Thoracic aorta (tissue), 2 donors: ENCODE results near the gene NEK4. TPM values are rescaled to one million over a fixed set of nuclear protein-coding genes. Genes with fewer than 3 reads are reported as not detected.
"Not testable (repeated sequence)": the region's sequence is repeated elsewhere in the genome, so short reads cannot be mapped to it uniquely, and the experiment has no call there.

Source experiments
- ATAC-seq: fragments of 150-250 bp; one replicate; pipeline ENCODE4 v1.8.0; 2017; ENCODE audit warnings: low read depth; ENCODE audit not compliant: insufficient number of reproducible peaks, low FRiP score
- DNase-seq: peaks from one replicate; pipeline ENCODE4 v3.0.0-alpha.2; 2020; ENCODE audit warnings: low spot score
- H3K27ac ChIP-seq, 2 donors: fragments of 200-600 bp; sonication (generic); 1 replicate in 1 of 2; 2 replicates in 1 of 2; pipeline ENCODE4 v1.5.1; 2016; ENCODE audit warnings: mild to moderate bottlenecking in 2 of 2, moderate library complexity in 2 of 2
- H3K27me3 ChIP-seq: fragments of 200-600 bp; sonication (generic); replicated peaks from 2 replicates; pipeline ENCODE4 v1.6.0; 2016; ENCODE audit warnings: mild to moderate bottlenecking; ENCODE audit not compliant: insufficient read depth
- H3K36me3 ChIP-seq: fragments of 200-600 bp; sonication (generic); one replicate; pipeline ENCODE4 v1.5.1; 2016
- H3K4me1 ChIP-seq, 2 donors: fragments of 200-600 bp; sonication (generic); 1 replicate in 1 of 2; 2 replicates in 1 of 2; pipeline versions ENCODE4 v1.5.1 to v1.6.0; 2016; ENCODE audit warnings: low read depth in 2 of 2, mild to moderate bottlenecking in 1 of 2; ENCODE audit not compliant: control insufficient read depth in 1 of 2
- H3K4me3 ChIP-seq: fragments of 200-600 bp; sonication (generic); 2 replicates; pipeline ENCODE4 v1.5.1; 2016; ENCODE audit warnings: mild to moderate bottlenecking
- H3K9me3 ChIP-seq: fragments of 200-600 bp; sonication (generic); 2 replicates; pipeline ENCODE4 v1.5.1; 2016
- total RNA-seq, 2 donors: library from RNA; depleted of rRNA; stranded (reverse); fragments of >200 nt; gene quantifications; one replicate each; pipeline versions ENCODE4 v1.1.0 to v1.2.3, GENCODE V29; 2016
- TF ChIP-seq, protein P1 (sequence below): fragments of 200-600 bp; sonication (generic); IDR thresholded peaks from one replicate; pipeline ENCODE4 v1.5.1; 2019; ENCODE audit warnings: antibody characterized with exemption

NEK4 gene
- total RNA-seq, 2 donors from 2014 or later, result 17.5 to 24.4 TPM

DNA sequence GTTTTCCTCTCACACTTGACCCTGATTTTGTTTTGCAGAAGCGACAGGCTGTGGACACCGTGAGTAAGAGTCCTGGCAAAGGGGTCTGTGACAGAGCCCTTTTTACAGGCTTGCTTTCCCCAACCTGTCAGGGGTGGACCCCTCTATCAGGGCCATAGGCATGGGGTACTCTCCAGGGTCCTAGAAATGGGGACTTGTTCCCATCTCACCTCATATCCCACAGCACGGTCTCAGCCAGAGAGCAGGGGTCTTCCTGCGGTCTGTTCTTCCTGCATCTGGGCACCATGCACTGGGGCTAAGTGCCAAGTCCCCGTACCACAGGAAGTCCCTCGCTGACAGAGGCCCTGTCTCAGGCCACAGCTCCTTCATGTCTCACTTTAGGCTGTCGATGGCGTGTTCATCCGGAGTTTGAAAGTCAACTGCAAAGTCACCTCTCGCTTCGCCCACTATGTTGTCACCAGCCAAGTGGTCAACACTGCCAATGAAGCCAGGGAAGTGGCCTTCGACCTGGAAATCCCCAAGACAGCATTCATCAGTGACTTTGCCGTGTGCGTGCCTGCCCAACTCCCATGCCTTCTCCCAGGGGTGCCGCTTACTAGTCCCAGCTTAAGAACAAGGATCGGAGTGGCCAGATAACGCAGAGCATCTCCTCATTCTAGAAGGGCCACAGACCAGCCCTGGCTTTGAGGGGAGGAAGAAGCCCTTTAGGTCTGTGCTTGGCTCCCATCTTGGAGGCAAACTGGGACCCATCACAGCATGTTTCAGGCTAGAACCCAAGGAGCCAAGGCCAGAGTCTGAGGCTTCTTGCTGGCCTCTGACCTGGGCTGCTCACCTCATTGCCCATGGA is 7.4 kb upstream of the NEK4 start:
- TF ChIP-seq, protein P1, sequence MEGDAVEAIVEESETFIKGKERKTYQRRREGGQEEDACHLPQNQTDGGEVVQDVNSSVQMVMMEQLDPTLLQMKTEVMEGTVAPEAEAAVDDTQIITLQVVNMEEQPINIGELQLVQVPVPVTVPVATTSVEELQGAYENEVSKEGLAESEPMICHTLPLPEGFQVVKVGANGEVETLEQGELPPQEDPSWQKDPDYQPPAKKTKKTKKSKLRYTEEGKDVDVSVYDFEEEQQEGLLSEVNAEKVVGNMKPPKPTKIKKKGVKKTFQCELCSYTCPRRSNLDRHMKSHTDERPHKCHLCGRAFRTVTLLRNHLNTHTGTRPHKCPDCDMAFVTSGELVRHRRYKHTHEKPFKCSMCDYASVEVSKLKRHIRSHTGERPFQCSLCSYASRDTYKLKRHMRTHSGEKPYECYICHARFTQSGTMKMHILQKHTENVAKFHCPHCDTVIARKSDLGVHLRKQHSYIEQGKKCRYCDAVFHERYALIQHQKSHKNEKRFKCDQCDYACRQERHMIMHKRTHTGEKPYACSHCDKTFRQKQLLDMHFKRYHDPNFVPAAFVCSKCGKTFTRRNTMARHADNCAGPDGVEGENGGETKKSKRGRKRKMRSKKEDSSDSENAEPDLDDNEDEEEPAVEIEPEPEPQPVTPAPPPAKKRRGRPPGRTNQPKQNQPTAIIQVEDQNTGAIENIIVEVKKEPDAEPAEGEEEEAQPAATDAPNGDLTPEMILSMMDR, result no peak
- Histone ChIP-seq H3K9me3 (no peaks in the 10 kb centered on the region), H3K27ac (no peak overlapping the region), H3K4me1 (no peaks in the 10 kb centered on the region), H3K27me3 (no peaks in the 10 kb centered on the region), H3K36me3 (no peaks in the 10 kb centered on the region), H3K4me3 (no peak overlapping the region)
- ATAC-seq (no peak), DNase-seq (peak; percentile 0)

DNA sequence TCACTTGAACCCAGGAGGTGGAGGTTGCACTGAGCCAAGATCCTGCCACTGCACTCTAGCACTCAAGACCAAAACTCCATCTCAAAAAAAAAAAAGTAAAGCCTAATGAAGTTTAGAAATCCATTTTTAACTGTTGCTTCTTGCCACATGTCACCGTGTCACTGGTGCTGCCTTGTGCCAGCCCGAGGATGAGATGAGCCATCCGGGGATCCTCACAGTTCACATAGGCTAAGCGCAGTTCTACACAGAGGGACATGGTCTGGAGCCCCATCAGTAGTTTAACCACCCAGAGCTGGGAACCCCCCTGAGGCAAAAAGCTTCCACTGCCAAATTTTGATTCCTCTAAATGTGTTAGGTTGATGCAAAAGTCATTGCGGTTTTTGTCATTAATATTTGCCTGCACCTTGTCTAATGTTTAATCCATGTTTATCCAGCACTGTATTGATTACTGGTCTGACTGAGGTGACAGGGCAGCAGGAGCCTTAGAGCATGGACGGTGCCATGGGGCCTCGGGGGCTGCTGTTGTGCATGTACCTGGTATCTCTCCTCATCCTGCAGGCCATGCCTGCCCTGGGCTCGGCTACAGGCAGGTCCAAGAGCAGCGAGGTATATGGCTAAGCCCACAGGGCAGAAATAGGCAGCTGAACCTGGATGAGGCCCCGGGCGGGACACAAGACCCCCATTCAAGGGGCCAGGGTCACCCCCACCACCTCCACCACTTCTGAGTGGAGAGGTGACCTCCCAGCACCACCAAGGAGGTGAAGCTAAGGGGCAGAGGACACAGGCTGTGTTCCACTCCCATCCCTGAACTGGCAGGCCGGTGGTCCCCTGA is 6.6 kb upstream of the NEK4 start, which contains the start of gene ITIH1:
Gene ITIH1, plus strand, starts transcription at position 473 of the 832 bp plus-strand sequence. Its CDS starts 17 bp downstream, at position 490.
- Histone ChIP-seq H3K4me1 (no peaks in the 10 kb centered on the region), H3K9me3 (no peaks in the 10 kb centered on the region), H3K27me3 (no peaks in the 10 kb centered on the region), H3K36me3 (no peaks in the 10 kb centered on the region), H3K27ac (no peak within 1 kb of the TSS), H3K4me3 (no peak within 1 kb of the TSS)
- DNase-seq, result no peak
- TF ChIP-seq, protein P1, result no peak
- ATAC-seq, result no peak

DNA sequence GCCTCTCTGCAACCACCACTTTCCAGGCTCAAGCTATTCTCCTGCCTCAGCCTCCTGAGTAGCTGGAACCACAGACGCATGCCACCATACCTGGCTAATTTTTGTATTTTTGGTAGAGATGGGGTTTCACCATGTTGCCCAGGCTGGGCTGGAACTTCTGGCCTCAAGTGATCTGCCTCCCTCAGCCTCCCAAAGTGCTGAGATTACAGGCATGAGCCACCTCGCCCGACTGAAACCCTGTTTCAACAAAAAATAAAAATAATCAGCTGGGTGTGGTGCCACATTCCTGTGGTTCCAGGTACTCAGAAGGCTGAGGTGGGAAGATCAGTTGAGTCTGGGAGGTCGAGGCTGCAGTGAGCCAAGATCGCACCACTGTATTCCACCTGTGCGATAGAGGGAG is 5.7 kb upstream of the NEK4 start:
- not testable (repeated sequence) for ATAC-seq, H3K27ac ChIP-seq, H3K27me3 ChIP-seq, H3K4me3 ChIP-seq, H3K9me3 ChIP-seq, H3K36me3 ChIP-seq, H3K4me1 ChIP-seq, DNase-seq

DNA sequence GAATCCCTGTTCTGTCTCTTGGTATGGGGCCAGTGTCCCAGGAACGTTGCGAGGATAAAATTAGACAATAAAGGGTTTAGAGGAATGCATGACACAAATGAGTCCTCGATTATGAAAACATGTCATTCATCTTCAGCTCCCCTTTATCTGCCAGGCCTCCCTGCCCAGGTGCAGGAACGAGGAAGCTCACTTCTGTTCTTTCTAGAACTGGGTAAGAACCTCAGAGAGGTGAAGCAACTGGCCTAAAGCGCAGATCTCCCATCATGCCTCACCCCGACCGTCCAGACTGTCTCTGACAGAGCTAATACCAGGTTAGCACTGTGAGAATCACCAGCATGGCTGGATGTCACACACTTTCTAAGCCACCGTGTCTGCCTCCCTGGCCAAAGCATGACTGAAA is 5.1 kb upstream of the NEK4 start:
- no peak overlapping the region for H3K4me3 ChIP-seq
- H3K27ac ChIP-seq, result no peak overlapping the region
- peaks cover 0 to 6% of the 10 kb centered on the region in 2 donors for H3K4me1 ChIP-seq
- TF ChIP-seq, protein P1, result no peak
- H3K36me3 ChIP-seq, result no peaks in the 10 kb centered on the region
- DNase-seq (no peak), ATAC-seq (no peak)
- no peaks in the 10 kb centered on the region for H3K9me3 ChIP-seq
- no peaks in the 10 kb centered on the region for H3K27me3 ChIP-seq

DNA sequence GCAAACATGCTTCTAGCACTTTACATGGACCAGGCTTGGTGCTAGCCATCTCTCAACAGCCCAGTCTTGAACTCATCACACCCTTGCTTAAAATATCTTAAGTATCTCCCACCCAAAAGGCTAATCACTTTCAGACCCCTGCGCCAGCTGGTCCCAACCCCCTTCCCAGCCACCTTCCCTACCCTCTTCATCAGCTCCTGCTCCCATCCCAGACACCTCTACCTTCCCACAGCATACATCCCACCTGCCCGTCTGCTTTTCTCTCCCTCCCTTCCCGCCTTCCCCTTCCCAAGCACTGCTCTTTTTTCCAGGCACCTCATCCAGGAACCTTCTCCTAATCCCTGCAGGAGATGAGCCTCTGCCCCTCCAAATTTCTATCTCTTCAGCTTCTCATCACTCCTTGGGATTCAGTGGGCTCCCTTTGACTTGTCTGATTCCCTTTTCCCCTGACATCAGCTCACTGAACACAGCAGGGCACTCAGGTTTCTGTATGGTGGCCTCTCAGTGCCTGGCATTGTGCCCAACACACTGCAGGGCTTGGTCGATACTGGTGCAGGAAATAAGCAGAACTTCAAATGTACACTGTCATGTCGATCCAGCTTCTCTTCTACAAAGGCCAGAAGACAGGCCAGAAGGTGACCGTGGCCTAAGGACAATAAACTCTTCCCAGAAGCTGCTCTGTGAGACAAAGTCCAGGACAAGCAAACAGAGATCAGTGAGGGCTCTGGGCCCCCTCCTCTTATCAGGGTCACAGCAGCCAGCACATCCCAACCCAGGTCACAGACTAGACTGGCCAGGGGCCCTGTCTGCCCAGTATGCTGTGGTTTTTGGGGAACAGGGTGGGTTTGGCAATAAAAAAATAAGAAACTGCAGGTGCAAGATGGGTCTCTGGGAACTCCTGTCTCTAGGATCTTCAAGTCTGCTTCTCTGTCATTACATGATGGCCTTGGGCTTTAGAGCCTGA is 4.4 kb upstream of the NEK4 start:
- TF ChIP-seq, protein P1, result no peak
- H3K4me1 ChIP-seq, result peaks cover 0 to 6% of the 10 kb centered on the region in 2 donors
- no peaks in the 10 kb centered on the region for H3K9me3 ChIP-seq
- H3K4me3 ChIP-seq, result no peak overlapping the region
- ATAC-seq (no peak), DNase-seq (no peak)
- no peak overlapping the region for H3K27ac ChIP-seq
- no peaks in the 10 kb centered on the region for H3K36me3 ChIP-seq
- no peaks in the 10 kb centered on the region for H3K27me3 ChIP-seq
